HG02571 (cell line): ENCODE data around the gene RUNX3.

Source experiments
- ATAC-seq: cut with Tn5 transposase; IDR thresholded peaks from one replicate; pipeline ENCODE4 v1.9.1; 2021; ENCODE audit warnings: mild to moderate bottlenecking, moderate library complexity; ENCODE audit not compliant: unreplicated experiment

Gene RUNX3

DNA sequence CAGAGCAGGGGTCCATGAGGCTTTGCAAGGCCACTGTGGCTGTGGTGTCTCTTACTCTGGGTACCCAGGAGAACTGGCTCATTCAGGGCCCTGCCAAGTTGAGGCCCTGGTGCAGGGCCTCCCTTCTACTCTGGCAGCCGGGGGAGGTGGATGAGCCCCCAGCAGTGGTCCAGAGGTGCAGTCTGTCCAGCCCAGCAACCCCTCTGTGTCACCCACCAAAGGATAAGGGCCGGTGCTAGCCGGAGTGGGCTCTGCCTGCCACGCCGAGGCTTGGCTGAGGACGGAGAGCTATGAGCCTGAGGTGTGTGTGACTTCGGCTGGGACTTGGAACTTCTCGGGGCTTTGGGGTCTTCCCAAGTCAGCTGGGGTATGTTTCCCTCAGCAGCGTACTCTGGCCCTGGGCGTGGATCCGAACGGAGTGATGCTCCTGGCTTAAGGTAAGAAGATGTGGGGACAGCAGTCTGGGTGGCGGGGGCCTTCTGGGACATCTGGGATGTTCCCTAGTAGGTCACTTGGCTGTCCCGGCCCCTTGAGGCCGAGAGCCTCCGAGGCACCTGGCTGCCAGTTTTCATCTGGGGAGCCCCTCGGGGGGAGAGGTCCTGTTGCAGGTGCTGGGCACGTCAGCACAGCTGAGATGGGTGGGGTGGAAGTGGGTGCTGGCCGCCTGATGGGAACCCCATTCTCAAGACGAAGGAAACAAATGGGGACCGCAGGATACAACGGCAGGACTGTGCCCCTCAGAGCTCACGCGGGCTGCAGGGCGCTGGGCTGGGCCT, 25.9 kb downstream of the RUNX3 start:
- ATAC-seq = no peak

GRCh38 chr1:24903560-24903954, 26.5 kb downstream of the RUNX3 start:
- no peak for ATAC-seq

DNA sequence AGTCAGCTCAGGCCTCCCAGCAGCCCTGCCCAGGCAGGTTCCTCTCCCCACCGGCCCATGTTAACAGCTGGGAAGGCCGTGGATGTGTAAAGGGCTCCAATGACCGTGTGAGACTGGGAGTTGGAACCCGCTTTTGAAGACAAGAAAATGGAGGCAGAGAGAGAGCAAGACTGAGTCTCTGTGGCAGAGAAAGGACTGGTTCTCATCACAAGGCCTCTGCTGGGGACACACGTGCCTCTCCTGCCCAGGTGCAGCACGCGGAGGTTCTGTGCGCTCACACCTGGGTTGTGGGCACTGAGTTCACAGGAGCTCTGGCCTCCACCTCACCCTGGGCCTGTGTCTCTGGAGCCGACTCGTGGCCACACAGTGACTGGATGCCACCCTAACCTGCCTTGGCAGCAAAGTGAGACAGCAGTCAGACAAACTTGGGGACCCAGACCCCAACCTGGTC, 27.0 kb downstream of the RUNX3 start:
- no peak for ATAC-seq

- ATAC-seq = no peak
Observed at GRCh38 chr1:24902471-24902891, 27.6 kb downstream of the RUNX3 start.

DNA sequence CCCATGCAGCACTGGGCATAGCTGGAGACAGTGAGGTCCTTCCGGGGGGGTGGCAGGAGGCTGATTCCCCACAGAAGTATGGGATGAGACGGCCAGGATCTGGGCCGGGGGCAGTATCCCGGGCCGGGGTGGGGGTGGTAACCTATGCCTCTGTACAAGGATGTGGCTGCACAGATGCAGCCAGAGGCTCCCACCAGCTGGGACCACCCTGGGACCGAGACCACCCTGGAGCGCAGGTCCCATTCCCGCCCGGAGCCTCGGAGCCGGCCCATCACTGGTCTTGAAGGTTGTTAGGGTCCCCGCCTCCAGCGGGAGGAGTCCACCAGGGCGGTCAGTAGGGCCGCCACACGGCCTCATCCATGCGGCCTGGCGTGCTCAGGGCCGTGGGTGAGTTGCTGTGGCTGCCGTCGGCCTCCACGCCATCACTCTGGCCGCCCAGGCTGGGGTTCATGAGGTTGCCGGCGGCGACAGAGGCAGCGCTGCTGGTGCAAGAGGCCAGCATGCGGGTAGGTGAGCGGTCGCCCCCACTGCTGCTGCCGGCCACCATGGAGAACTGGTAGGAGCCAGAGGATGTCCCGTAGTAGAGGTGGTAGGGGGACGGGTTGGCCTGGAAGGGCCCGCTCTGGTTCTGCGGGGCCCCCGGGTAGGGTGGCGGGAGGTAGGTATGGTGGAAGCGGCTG, 28.1 kb downstream of the RUNX3 start:
- no peak for ATAC-seq

DNA sequence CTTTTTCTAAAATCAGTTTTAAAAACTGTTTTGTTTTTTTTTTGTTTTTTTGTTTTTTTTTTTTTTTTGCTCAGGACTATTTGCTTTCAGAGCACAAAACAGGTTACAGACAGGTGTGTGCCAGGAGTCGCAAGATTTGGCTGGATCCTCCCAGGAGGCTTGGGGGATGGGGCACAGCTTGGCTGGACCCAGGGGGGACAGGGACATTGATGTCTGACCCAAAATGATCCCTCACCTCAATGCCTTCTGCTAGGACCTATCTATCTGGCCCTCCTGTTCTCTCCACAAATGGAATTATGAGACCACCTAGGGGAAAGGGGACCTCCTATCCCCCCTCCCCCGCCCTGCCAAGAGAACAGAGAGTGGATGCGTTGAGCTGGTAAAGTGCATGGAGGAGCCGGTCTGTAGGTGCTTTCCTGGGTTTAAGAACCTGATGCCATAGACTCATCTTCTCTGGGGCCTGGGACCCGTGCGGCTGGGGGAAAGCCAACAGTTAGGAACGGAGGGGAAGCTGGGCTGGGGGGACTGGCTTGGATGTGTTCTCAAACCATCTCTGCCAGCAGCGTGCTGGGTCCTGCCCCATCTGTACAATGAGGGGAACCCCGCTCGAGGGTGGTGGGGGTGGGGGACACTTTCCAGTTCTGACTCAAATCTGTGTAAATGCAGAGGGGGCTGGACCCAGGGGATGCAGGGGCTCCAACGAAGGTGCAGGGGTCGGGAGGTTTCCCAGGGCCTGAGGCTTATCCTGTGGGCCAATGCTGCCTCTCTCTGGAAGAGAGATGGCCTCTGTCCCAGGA, 28.9 kb downstream of the RUNX3 start:
- no peak for ATAC-seq

DNA sequence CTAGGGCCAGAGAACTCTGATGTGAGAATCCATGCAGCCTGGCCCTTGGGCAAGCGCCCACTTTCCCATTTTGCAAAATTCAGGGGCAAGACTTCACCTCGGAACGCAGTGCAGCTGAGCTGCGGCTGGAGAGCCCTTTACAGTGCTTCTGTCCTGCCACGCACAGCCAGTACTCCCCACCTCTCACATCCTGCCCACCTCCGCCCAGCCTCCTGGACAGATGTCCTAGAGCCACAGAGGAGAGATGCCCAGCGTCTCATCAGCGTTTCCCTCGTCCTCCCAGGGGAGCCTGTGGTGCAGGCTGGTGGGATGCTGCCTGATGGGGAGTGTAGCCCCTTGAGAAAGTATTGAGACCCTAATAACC, 29.6 kb downstream of the RUNX3 start:
- no peak for ATAC-seq

GRCh38 chr1:24899581-24900485, 30.2 kb downstream of the RUNX3 start:
- no peak for ATAC-seq

GRCh38 chr1:24898909-24899439, 31.1 kb downstream of the RUNX3 start:
- no peak for ATAC-seq

DNA sequence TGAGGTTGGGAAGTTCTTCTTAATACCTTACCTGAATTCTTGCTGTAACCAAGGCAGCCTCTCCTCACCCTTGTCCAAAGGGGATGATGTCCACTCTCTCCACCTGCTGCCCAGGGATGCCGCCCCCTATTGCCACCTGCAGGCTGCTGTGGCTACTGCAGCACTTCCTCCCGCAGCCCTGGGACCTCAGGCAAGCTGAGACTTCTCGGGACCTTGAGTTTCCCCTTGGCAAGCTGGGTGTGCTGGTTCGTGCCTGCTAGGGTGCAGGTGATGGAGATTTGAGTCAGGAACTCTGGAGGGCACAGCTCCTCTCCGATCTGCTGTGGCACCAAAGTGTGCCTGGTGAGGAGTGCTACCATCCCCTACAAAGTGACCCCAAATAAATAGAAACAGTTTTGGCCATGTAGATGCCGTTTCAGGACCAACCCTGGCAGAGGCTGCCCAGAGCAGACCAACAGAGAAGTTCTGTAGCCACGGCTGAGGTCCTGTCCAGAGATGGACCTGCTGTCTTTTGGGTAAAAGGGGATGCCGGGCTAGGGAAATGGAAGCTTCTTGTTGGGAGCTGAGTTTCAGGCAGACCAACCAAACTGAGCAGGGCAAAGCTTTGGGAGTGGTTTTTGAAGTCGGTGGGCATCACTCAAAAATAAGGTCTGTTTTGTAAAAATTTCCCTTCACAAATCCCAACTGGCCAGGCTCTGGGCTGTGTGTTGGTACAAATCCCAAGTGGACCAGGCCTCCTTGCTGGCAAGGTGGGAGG, 31.7 kb downstream of the RUNX3 start:
- no peak for ATAC-seq

DNA sequence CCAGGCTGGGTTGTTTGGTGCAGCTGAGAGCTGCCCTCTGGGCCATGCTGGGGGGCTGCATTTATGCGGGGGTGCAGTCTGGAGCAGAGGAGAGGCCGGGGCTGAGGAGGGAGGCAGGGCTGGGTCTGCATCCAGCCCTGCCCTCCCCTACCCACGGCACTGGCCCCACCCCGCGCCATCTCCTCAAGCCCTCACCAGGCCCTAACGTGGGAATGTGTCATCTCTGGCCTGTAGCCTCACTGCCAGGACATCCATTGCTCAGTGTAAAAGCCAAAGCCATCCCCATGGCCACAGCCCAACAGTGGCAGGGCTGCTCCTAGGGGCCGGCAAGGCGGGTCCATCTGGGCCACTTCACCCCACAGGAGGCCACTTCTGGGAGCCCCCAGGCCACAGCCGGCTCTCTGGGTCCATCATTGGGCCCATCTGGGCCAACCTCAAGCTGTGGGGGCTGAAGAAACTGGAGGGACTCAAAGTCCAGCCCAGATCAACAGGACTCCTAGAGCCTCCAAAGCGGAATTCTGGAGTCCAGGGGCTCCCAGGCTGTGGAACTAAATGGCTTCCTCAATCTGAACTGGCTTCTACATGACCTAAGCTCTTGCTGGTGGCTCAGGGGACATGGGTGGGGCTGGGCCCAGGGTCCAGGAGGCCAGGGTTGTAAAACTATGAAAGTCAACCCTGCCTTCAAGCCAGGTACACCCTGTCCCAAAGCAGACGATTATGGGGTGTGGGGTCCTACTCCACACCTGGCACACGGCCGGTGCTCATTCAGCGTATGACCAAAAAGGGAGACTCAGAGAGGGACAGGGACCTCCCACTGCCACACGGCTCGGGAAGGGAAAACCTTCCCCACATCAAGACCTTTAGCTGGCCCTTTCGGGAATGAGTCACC, 32.6 kb downstream of the RUNX3 start:
- ATAC-seq = no peak

DNA sequence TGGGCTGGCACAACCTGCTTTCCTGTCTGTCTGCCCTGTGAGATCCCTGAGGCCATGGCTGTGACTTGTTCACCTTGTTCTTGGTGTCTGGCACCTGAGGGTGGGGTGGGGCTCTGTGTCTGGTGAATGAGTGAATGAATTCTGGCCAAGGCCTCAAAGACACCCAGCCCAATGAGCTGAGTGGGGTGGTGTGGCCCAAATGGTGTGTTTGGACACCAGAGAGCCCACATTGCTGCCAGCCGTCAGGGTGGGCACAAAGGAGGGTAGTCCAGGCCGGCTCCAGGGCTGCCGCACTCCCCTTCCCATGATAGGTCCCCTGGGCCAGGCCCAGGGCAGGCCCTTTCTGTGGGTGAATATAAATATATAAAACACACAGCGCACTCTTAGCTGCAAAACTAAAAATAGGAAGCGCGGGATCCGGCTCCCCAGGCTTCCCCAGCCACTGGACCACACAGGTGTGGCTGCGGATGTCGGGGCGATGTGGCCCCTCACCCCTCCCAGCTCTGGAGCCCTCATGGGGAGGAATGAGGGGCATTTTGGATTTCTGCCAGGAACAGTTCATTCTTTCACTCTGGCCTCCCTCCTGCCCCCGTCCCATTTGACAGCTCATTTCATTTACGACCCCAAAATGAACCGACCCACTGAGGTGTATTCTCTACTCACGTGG, 33.3 kb downstream of the RUNX3 start:
- no peak for ATAC-seq

- no peak for ATAC-seq
Observed at GRCh38 chr1:24896176-24896575, 33.9 kb downstream of the RUNX3 start.

DNA sequence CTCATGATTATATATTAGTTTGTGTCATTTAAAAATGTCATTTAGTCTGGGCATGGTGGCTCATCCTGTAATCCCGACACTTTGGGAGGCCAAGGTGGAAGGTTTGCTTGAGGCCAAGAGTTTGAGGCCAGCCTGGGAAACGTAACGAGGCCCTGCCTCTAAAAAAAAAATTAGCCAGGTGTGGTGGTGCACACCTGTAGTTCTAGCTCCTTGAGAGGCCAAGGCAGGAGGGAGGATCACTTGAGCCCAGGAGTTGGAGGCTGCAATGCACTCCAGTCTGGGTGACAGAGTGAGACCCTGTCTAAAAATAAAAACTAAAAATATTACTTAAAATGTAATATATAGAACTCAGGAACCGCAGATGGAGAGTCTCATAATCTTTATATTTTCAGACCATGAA, 34.6 kb downstream of the RUNX3 start:
- ATAC-seq = no peak

GRCh38 chr1:24894002-24894401, 36.1 kb downstream of the RUNX3 start:
- no peak for ATAC-seq

DNA sequence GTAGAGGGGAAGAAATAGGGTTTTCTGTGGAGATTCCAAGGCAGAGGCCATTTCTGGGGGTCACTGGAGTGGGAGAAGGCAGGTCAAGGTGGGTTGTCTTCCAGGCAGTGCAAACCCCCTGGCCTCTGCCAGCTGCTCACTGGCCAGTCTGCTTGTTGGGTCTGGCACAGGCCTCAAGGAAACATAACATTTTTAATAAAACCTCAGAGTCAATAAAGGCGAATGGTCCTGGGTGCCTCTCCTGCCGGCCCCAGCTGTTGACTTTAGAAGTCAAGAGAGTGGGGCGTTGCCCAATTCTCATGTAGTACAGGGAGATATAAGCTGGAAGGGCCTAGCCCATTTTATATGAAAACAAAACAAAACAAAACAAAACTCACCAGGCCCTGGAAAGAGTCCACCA, 36.6 kb downstream of the RUNX3 start:
- no peak for ATAC-seq

DNA sequence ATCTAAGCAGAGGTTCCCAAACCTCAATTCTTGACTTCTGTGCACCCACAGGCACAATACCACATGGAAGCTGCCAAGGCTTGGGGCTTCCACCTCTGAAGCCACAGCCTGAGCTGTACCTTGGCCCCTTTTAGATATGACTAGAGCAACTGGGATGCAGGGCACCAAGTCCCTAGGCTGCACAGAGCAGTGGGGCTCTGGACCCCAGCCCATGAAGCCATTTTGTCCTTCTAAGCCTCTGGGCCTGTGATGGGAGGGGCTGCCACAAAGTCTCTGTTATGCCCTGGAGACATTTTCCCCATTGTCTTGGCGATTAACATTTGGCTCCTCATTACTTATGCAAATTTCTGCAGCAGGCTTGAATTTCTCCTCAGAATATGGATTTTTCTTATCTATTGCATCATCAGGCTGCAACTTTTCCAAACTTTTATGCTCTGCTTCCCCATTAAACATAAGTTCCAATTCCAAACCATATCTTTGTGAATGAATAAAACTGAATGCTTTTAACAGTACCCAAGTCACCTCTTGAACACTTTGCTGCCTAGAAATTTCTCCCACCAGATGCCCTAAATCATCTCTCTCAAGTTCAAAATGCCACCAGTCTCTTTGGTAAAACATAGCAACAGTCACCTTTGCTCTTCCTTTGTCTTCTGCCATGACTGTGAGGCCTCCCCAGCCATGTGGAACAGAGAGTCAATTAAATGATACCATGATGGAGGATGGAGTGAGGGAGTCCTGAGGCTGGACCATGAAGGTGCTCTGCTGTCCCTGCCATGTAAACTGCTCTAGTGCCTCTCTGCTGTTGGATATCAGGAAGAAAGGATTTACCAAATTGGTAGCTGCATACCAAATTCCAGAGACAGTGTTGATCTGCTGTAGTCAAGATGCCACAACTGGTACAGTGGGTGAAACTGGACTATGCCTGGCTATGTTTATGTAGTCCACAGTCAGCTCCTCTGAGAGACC, 37.6 kb downstream of the RUNX3 start:
- no peak for ATAC-seq
